H1 (cell line): Measurements from ENCODE around the gene RNF157. TPM values are rescaled to one million over a fixed set of nuclear protein-coding genes. Genes with fewer than 3 reads are reported as not detected.
"Not testable (repeated sequence)": the region's sequence is repeated elsewhere in the genome, so short reads cannot be mapped to it uniquely, and the experiment has no call there.

Experiments used
- CTCF ChIA-PET: fragments of 300-600 bp; sonication (Branson Sonifier 250); formaldehyde crosslinking; loops from one replicate; lab custom pipeline; 2021; ENCODE audit not compliant: partially characterized antibody; lab: Charles Lee
- POLR2A ChIA-PET: fragments of 300-600 bp; sonication (Branson Sonifier 250); formaldehyde crosslinking; loops from one replicate; lab custom pipeline; 2021; ENCODE audit warnings: inconsistent platforms; ENCODE audit not compliant: partially characterized antibody; lab: Charles Lee
- DNase-seq, 2 experiments: peaks; one replicate each; pipeline versions ENCODE4 v3.0.0 to v3.0.0-alpha.2; 2010 to 2022; ENCODE audit warnings: low spot score in 2 of 2, low read depth in 1 of 2, mixed read lengths in 1 of 2
- FAIRE-seq: peaks from 2 replicates; lab custom pipeline; 2011; peaks lifted over from hg19 to GRCh38; lab: Jason Lieb, UNC
- H2AFZ ChIP-seq: 2 replicates; pipeline ENCODE4 v1.8.1; 2012; ENCODE audit warnings: low read length, inconsistent platforms
- H2AK5ac ChIP-seq: 2 replicates; pipeline ENCODE4 v1.6.1; 2013; ENCODE audit warnings: low read depth, low read length
- H2BK120ac ChIP-seq: replicated peaks from 2 replicates; pipeline ENCODE3; 2013; ENCODE audit warnings: low read depth, low read length, inconsistent platforms
- H2BK12ac ChIP-seq: 2 replicates; pipeline ENCODE4 v1.6.1; 2013; ENCODE audit warnings: low read depth, low read length
- H2BK15ac ChIP-seq: 2 replicates; pipeline ENCODE4 v1.6.1; 2013; ENCODE audit warnings: low read length
- H2BK20ac ChIP-seq: 2 replicates; pipeline ENCODE4 v1.6.1; 2013; ENCODE audit warnings: low read length
- H2BK5ac ChIP-seq: 2 replicates; pipeline ENCODE4 v1.6.1; 2013; ENCODE audit warnings: low read depth, low read length
- H3K14ac ChIP-seq: 2 replicates; pipeline ENCODE4 v1.6.1; 2013; ENCODE audit warnings: inconsistent platforms; ENCODE audit not compliant: insufficient read length
- H3K18ac ChIP-seq: 2 replicates; pipeline ENCODE4 v1.6.1; 2013; ENCODE audit warnings: low read length; ENCODE audit errors: extremely low read depth
- H3K23ac ChIP-seq: 2 replicates; pipeline ENCODE4 v1.6.1; 2013; ENCODE audit warnings: inconsistent platforms; ENCODE audit not compliant: insufficient read length
- H3K23me2 ChIP-seq: 2 replicates; pipeline ENCODE4 v1.6.1; 2013; ENCODE audit warnings: low read depth, low read length
- H3K27ac ChIP-seq: 2 replicates; pipeline ENCODE4 v1.6.1; 2011; ENCODE audit warnings: low read depth, low read length, inconsistent platforms
- H3K27me3 ChIP-seq, 4 experiments: replicated peaks in 1 of 4; 1 replicate in 1 of 4; 2 replicates in 3 of 4; pipeline versions ENCODE4 v1.6.1 to v1.8.1; 2011 to 2013; ENCODE audit warnings: low read length in 3 of 4, mild to moderate bottlenecking in 3 of 4, inconsistent platforms in 2 of 4, mixed read lengths in 2 of 4, moderate library complexity in 1 of 4; ENCODE audit not compliant: control insufficient read depth in 3 of 4, insufficient read depth in 3 of 4; ENCODE audit errors: extremely low read depth in 1 of 4
- H3K36me3 ChIP-seq, 4 experiments: 2 replicates each; pipeline versions ENCODE4 v1.6.1 to v1.8.1; 2011 to 2013; ENCODE audit warnings: mild to moderate bottlenecking in 4 of 4, low read length in 3 of 4, moderate library complexity in 2 of 4, control low read depth in 1 of 4, inconsistent platforms in 1 of 4; ENCODE audit not compliant: insufficient read depth in 4 of 4, control insufficient read depth in 2 of 4
- H3K4ac ChIP-seq: replicated peaks from 2 replicates; pipeline ENCODE3; 2013; ENCODE audit warnings: low read length, low read depth, mixed read lengths, inconsistent platforms; ENCODE audit not compliant: insufficient read length
- H3K4me1 ChIP-seq, 4 experiments: replicated peaks in 1 of 4; 1 replicate in 1 of 4; 2 replicates in 3 of 4; pipeline versions ENCODE4 v1.6.1 to v1.8.1; 2011 to 2013; ENCODE audit warnings: low read length in 3 of 4, inconsistent platforms in 2 of 4, mixed read lengths in 1 of 4; ENCODE audit not compliant: insufficient read depth in 4 of 4, control insufficient read depth in 3 of 4
- H3K4me2 ChIP-seq, 2 experiments: 2 replicates each; pipeline versions ENCODE4 v1.6.1 to v1.8.1; 2011 to 2013; ENCODE audit warnings: low read depth in 2 of 2, low read length in 2 of 2, control low read depth in 1 of 2, inconsistent platforms in 1 of 2, mild to moderate bottlenecking in 1 of 2; ENCODE audit not compliant: insufficient read depth in 1 of 2
- H3K4me3 ChIP-seq, 4 experiments: fragments of 200-600, 300-600 bp in 1 of 4; sonication (generic), shearing (Covaris generic), sonication (Bioruptor Twin) in 1 of 4; 2 replicates each; pipeline versions ENCODE4 v1.5.1 to v1.8.1; 2011 to 2016; ENCODE audit warnings: low read length in 4 of 4, low read depth in 3 of 4, control low read depth in 2 of 4, inconsistent platforms in 2 of 4, mild to moderate bottlenecking in 2 of 4, mixed read lengths in 1 of 4, moderate library complexity in 1 of 4; ENCODE audit not compliant: insufficient read depth in 2 of 4; ENCODE audit errors: extremely low read depth in 1 of 4
- H3K56ac ChIP-seq: replicated peaks from 2 replicates; pipeline ENCODE3; 2013; ENCODE audit warnings: low read depth, mild to moderate bottlenecking, mixed read lengths, low read length, inconsistent platforms; ENCODE audit not compliant: insufficient read length
- H3K79me1 ChIP-seq: 2 replicates; pipeline ENCODE4 v1.6.1; 2013; ENCODE audit warnings: low read depth, low read length, control low read depth
- H3K79me2 ChIP-seq, 2 experiments: 2 replicates each; pipeline versions ENCODE4 v1.6.1 to v1.8.1; 2012 to 2013; ENCODE audit warnings: low read length in 2 of 2, mild to moderate bottlenecking in 2 of 2, inconsistent platforms in 1 of 2; ENCODE audit not compliant: insufficient read depth in 2 of 2, control insufficient read depth in 1 of 2
- H3K9ac ChIP-seq, 4 experiments: replicated peaks in 1 of 4; 1 replicate in 1 of 4; 2 replicates in 3 of 4; pipeline versions ENCODE4 v1.6.1 to v1.8.1; 2011 to 2013; ENCODE audit warnings: low read depth in 3 of 4, low read length in 3 of 4, control low read depth in 2 of 4, mild to moderate bottlenecking in 2 of 4, moderate library complexity in 2 of 4, inconsistent platforms in 1 of 4; ENCODE audit errors: extremely low read depth in 1 of 4
- H3K9me3 ChIP-seq, 2 experiments: 2 replicates each; pipeline versions ENCODE4 v1.6.1 to v1.8.1; 2012 to 2013; ENCODE audit warnings: mild to moderate bottlenecking in 2 of 2, moderate library complexity in 2 of 2, control low read depth in 1 of 2, inconsistent platforms in 1 of 2, low read depth in 1 of 2, low read length in 1 of 2, mixed read lengths in 1 of 2; ENCODE audit not compliant: insufficient read depth in 2 of 2
- H4K20me1 ChIP-seq, 2 experiments: replicated peaks in 1 of 2; 2 replicates each; pipeline versions ENCODE3 to v1.8.1; 2011 to 2013; ENCODE audit warnings: inconsistent platforms in 2 of 2, low read length in 2 of 2, mild to moderate bottlenecking in 1 of 2; ENCODE audit not compliant: insufficient read depth in 2 of 2, control insufficient read depth in 1 of 2
- H4K5ac ChIP-seq: 2 replicates; pipeline ENCODE4 v1.6.1; 2013; ENCODE audit warnings: low read length, low read depth, mixed read lengths, inconsistent platforms; ENCODE audit not compliant: insufficient read length
- H4K8ac ChIP-seq: 2 replicates; pipeline ENCODE4 v1.8.0; 2013; ENCODE audit warnings: mild to moderate bottlenecking, moderate library complexity, low read length, inconsistent platforms; ENCODE audit not compliant: insufficient read depth; ENCODE audit errors: extremely low read depth
- H4K91ac ChIP-seq: replicated peaks from 2 replicates; pipeline ENCODE3; 2013; ENCODE audit warnings: low read length, mixed read lengths, inconsistent platforms; ENCODE audit not compliant: insufficient read length
- WGBS, 2 experiments: shearing (Covaris generic) in 1 of 2; methylation state at CpG; one replicate each; pipeline versions ENCODE4 v1.1.6 to v1.1.7; 2013 to 2015; ENCODE audit warnings: low lambda C conversion rate in 2 of 2, mixed read lengths in 2 of 2, inconsistent platforms in 1 of 2, low coverage in 1 of 2, missing lambda C conversion rate in 1 of 2; ENCODE audit not compliant: insufficient replicate concordance in 2 of 2, insufficient coverage in 1 of 2, insufficient read length in 1 of 2; ENCODE audit errors: extremely low coverage in 1 of 2, missing lambda C conversion rate in 1 of 2; 5-methylcytosine and 5-hydroxymethylcytosine counted together
- polyA plus RNA-seq, 7 experiments: library from polyadenylated mRNA; depleted of rRNA in 3 of 7; stranded (reverse) in 5 of 7; unstranded in 2 of 7; fragments of >200 nt in 5 of 7; fragments of 200-250 nt in 2 of 7; gene quantifications; 1 replicate in 5 of 7; 2 replicates in 1 of 7; 4 replicates in 1 of 7; pipeline versions ENCODE4 v1.2.1 to v1.2.3, GENCODE V29; 2011 to 2013; ENCODE audit warnings: missing spikeins in 2 of 7, mixed read lengths in 2 of 7
- total RNA-seq: library from RNA; stranded (reverse); fragmentation: NEBNext Ultra II Directional; extraction: Animal tissue kit (Norgen Biotek cat#: 25700); gene quantifications from 2 replicates; pipeline ENCODE4 v1.2.1, GENCODE V29; 2021

RNF157 gene
- total and polyA plus RNA-seq, 2 of the 8 experiments (the other 6 are each of a cell fraction or from before 2014, with no cell fraction given), result 13.4 to 16.7 TPM

GRCh38 chr17:76186774-76187173 is 53.5 kb downstream of the RNF157 start:
- H2BK5ac ChIP-seq, H3K4me3 ChIP-seq, FAIRE-seq, H3K79me1 ChIP-seq, H3K56ac ChIP-seq, POLR2A ChIA-PET, H2BK120ac ChIP-seq, H2AK5ac ChIP-seq, H4K20me1 ChIP-seq, H3K4me2 ChIP-seq, H3K27me3 ChIP-seq, H3K23ac ChIP-seq, H3K4me1 ChIP-seq, H3K79me2 ChIP-seq, H4K91ac ChIP-seq, H2BK15ac ChIP-seq, H3K9me3 ChIP-seq, H3K36me3 ChIP-seq, H2AFZ ChIP-seq, H2BK20ac ChIP-seq, H3K4ac ChIP-seq, H2BK12ac ChIP-seq, H4K5ac ChIP-seq, H3K14ac ChIP-seq, H3K27ac ChIP-seq, DNase-seq, H3K23me2 ChIP-seq, H3K18ac ChIP-seq, H4K8ac ChIP-seq, H3K9ac ChIP-seq: not testable (repeated sequence)
- CTCF ChIA-PET, result interaction anchor here (0.7 to 2.6 kb wide), 10 partner anchors 9 to 920 kb away, joined by 3 to 7 read pairs (median 3); no protein-coding TSS in a partner anchor
- 97% methylated on average over 2 of the region's 2 CpGs; no CpG with 5 or more reads in 1 of the 2 experiments for WGBS, 2 experiments
